ENCODE results near the gene SDK2.

SDK2 gene

DNA sequence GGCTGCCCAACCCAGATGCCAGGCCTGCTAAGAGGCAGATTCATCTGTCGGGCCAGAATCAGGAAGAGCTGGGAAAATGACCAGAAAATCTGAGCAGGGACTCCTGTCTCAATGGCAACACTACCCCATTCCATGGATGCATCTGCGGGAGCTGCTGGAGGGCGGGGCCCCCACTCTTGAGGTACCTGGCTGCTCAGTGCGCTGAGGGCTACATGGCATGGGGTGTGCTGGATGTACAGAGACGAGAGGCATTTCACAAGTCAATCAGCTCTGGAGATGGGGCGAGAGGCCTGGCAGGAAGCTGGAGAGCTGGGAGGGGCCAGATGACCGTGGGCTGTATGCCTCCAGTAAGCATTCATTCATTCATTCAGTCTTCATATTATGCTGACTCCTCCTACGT, 6.4 kb downstream of the SDK2 start:
- peaks cover 14% of the 10 kb centered on the region for H3K27me3 ChIP-seq (ENCODE audit: low read depth)
- in situ Hi-C loops (cut with MboI; ENCODE audit: low sequenced_read_pairs) = no loop called here
- DNase-seq (ENCODE audit: low spot score in 2 of 2) = no peak

DNA sequence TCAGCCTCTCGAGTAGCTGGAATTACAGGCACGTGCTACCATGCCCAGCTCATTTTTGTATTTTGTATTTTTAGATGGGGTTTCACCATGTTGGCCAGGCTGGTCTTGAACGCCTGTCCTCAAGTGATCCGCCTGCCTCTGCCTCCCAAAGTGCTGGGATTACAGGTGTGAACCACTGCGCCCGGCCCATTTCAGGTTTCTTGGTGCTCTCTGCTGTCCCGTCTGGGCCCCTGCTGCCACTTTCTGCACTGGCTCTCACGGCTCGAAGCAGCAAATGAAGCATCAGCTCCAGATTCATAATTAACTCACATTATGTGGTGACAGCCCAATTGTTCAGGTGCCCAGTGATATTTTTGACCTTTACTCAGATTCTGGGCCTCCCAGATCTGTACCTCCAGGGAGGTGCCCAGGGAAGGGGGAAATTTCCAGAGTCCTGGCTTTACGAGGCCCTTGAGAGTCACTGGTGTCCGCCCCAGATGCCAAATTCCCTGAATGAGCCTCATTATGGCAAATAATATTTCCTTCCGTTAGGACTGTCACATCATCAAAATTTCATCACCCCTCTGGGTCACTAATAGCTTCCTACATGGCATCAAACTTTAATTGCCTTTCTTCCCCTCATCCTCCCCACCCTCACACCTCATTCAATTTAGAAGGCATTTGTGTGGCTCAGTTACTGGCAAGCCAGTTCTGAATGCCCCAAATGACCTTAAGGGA, 9.0 kb downstream of the SDK2 start:
- no peak overlapping the region for H3K4me3 ChIP-seq
- in situ Hi-C loops (cut with MboI; ENCODE audit: low sequenced_read_pairs) = no loop called here
- no peaks in the 10 kb centered on the region for H3K36me3 ChIP-seq (replicated peaks)
- H3K9me3 ChIP-seq = no peaks in the 10 kb centered on the region
- no peaks in the 10 kb centered on the region for H3K27me3 ChIP-seq (ENCODE audit: low read depth)
- DNase-seq (ENCODE audit: low spot score in 2 of 2) = no peak
- no peaks in the 10 kb centered on the region for H3K4me1 ChIP-seq

More for the DNA sequence above, 6.4 kb downstream of the SDK2 start:
- no peak overlapping the region for H3K4me3 ChIP-seq
- no peaks in the 10 kb centered on the region for H3K4me1 ChIP-seq
- no peaks in the 10 kb centered on the region for H3K9me3 ChIP-seq
- H3K36me3 ChIP-seq (replicated peaks) = no peaks in the 10 kb centered on the region

- in situ Hi-C loops (cut with MboI; ENCODE audit: low sequenced_read_pairs) = no loop called here
- no peak for DNase-seq (ENCODE audit: low spot score in 2 of 2)
- Histone ChIP-seq H3K36me3 (replicated peaks) (no peaks in the 10 kb centered on the region), H3K4me3 (no peak overlapping the region), H3K9me3 (no peaks in the 10 kb centered on the region), H3K4me1 (no peaks in the 10 kb centered on the region), H3K27me3 (ENCODE audit: low read depth) (no peaks in the 10 kb centered on the region)
These were observed 9.6 kb downstream of the SDK2 start for GRCh38 chr17:73634629-73635028.

GRCh38 chr17:73633736-73634135, 10.5 kb downstream of the SDK2 start:
- in situ Hi-C loops (cut with MboI; ENCODE audit: low sequenced_read_pairs) = no loop called here

DNA sequence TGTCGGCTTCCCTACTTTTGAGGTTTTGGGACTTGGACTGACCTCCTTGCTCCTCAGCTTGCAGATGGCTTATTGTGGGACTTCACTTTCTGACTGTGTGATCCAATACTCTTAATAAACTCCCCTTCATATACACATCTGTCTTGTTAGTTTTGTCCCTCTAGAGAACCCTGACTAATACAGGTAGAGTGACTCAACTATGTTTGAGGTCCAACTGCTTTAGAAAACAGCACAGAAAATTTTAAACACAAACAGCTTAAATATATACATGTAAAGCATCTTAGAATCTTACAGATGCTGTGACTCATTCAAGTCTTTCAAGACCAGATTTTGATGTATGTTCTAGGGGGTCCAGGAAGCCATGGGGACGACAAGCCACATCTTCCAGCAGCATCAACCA, 11.7 kb downstream of the SDK2 start:
- no peaks in the 10 kb centered on the region for H3K27me3 ChIP-seq (ENCODE audit: low read depth)
- in situ Hi-C loops (cut with MboI; ENCODE audit: low sequenced_read_pairs) = no loop called here

More at GRCh38 chr17:73633736-73634135, 10.5 kb downstream of the SDK2 start:
- Histone ChIP-seq H3K36me3 (replicated peaks) (no peaks in the 10 kb centered on the region), H3K27me3 (ENCODE audit: low read depth) (no peaks in the 10 kb centered on the region), H3K4me3 (no peak overlapping the region), H3K9me3 (no peaks in the 10 kb centered on the region), H3K4me1 (no peaks in the 10 kb centered on the region)
- no peak for DNase-seq (ENCODE audit: low spot score in 2 of 2)

GRCh38 chr17:73630965-73631595, 13.2 kb downstream of the SDK2 start:
- no peaks in the 10 kb centered on the region for H3K27me3 ChIP-seq (ENCODE audit: low read depth)
- no peaks in the 10 kb centered on the region for H3K36me3 ChIP-seq (replicated peaks)
- H3K4me3 ChIP-seq = no peak overlapping the region
- in situ Hi-C loops (cut with MboI; ENCODE audit: low sequenced_read_pairs) = no loop called here
- H3K9me3 ChIP-seq = no peaks in the 10 kb centered on the region
- no peak for DNase-seq (ENCODE audit: low spot score in 2 of 2)
- H3K4me1 ChIP-seq = no peaks in the 10 kb centered on the region

More for the DNA sequence above, 11.7 kb downstream of the SDK2 start:
- H3K4me3 ChIP-seq = no peak overlapping the region
- no peaks in the 10 kb centered on the region for H3K4me1 ChIP-seq
- DNase-seq (ENCODE audit: low spot score in 2 of 2) = no peak
- no peaks in the 10 kb centered on the region for H3K36me3 ChIP-seq (replicated peaks)
- H3K9me3 ChIP-seq = no peaks in the 10 kb centered on the region

DNA sequence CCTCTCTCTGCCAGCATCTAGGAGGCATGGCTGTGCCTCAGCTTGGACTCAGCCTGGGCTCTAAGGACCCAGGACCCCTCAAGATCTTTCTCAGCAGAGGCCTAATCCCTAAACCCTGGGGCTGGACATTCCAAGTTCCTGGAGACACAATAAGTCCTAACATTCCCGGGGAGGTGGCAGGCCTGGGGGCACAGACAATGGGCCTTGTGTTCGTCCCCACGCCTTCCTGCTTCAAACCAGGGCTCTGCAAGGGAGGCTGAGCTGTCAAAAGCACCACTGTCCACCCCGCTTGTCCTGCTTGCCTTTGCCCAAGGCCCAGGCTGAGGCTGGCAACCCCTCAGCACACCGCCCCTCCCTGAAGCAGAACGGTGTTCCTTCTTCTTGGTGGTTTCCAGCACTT, 13.7 kb downstream of the SDK2 start:
- Histone ChIP-seq H3K27me3 (ENCODE audit: low read depth) (no peaks in the 10 kb centered on the region), H3K9me3 (no peaks in the 10 kb centered on the region), H3K36me3 (replicated peaks) (no peaks in the 10 kb centered on the region), H3K4me3 (no peak overlapping the region), H3K4me1 (no peaks in the 10 kb centered on the region)
- in situ Hi-C loops (cut with MboI; ENCODE audit: low sequenced_read_pairs) = no loop called here
- no peak for DNase-seq (ENCODE audit: low spot score in 2 of 2)

DNA sequence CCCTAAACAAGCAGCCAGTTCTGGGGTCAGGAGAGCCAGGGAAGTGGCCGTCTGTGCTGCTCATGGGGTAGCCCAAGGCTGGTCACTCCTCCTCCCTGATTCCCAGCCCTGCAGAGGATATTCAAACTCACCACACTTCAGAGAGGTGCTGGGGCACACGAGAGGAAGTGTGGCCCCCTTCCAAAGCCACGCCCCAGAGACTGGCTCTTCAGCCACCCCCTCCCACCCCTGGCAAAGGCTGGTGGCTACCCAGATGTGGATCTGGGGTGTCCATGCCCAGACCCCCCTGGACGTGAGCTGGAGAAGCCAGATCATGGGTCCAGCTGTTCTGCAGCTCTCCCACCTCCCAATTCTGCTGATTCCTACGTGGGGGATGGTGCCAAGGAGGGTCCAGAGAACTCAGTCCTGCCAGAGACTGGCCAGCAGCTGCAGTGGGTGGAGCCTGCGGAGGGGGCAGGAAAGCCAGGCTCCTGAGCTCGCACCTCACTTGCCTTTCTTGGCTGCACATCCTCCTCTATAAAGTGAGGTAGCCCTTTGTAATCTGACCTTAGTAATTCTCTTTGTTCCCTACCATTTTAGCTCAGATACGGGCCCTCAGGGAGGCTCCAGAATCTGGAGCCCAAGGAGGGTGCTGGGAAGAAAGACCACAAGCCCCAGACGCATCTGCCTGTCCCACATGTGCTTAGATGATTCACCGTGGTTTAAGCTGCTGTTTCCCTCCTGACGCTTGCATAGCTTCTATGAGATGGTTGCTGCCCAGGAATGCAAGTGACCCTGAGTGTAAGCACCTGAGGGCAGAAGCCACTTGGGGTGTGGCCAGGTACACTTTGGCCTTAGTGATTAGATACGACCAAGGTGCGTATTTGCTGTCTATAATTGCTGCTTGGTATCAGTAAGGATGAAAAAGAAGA, 15.3 kb downstream of the SDK2 start:
- DNase-seq (ENCODE audit: low spot score in 2 of 2) = no peak
- Histone ChIP-seq H3K9me3 (no peaks in the 10 kb centered on the region), H3K4me1 (no peaks in the 10 kb centered on the region), H3K36me3 (replicated peaks) (no peaks in the 10 kb centered on the region), H3K27me3 (ENCODE audit: low read depth) (no peaks in the 10 kb centered on the region), H3K4me3 (no peak overlapping the region)
- in situ Hi-C loops (cut with MboI; ENCODE audit: low sequenced_read_pairs) = no loop called here

GRCh38 chr17:73625991-73626673, 18.1 kb downstream of the SDK2 start:
- Histone ChIP-seq H3K4me3 (no peak overlapping the region), H3K27me3 (ENCODE audit: low read depth) (no peaks in the 10 kb centered on the region), H3K9me3 (no peaks in the 10 kb centered on the region), H3K36me3 (replicated peaks) (no peaks in the 10 kb centered on the region), H3K4me1 (no peaks in the 10 kb centered on the region)
- no peak for DNase-seq (ENCODE audit: low spot score in 2 of 2)
- in situ Hi-C loops (cut with MboI; ENCODE audit: low sequenced_read_pairs) = no loop called here

- H3K9me3 ChIP-seq = no peaks in the 10 kb centered on the region
- no peaks in the 10 kb centered on the region for H3K36me3 ChIP-seq (replicated peaks)
- no peak overlapping the region for H3K4me3 ChIP-seq
- no peaks in the 10 kb centered on the region for H3K4me1 ChIP-seq
- H3K27me3 ChIP-seq (ENCODE audit: low read depth) = no peaks in the 10 kb centered on the region
- DNase-seq (ENCODE audit: low spot score in 2 of 2) = no peak
- in situ Hi-C loops (cut with MboI; ENCODE audit: low sequenced_read_pairs) = no loop called here
These were observed 19.2 kb downstream of the SDK2 start for GRCh38 chr17:73625006-73625405.

GRCh38 chr17:73624496-73624988, 19.7 kb downstream of the SDK2 start:
- H3K4me1 ChIP-seq = no peaks in the 10 kb centered on the region
- in situ Hi-C loops (cut with MboI; ENCODE audit: low sequenced_read_pairs) = no loop called here
- H3K4me3 ChIP-seq = no peak overlapping the region
- no peaks in the 10 kb centered on the region for H3K27me3 ChIP-seq (ENCODE audit: low read depth)
- H3K36me3 ChIP-seq (replicated peaks) = no peaks in the 10 kb centered on the region
- H3K9me3 ChIP-seq = no peaks in the 10 kb centered on the region
- DNase-seq (ENCODE audit: low spot score in 2 of 2) = no peak

- H3K36me3 ChIP-seq (replicated peaks) = no peaks in the 10 kb centered on the region
- H3K4me1 ChIP-seq = no peaks in the 10 kb centered on the region
- no peaks in the 10 kb centered on the region for H3K27me3 ChIP-seq (ENCODE audit: low read depth)
- H3K9me3 ChIP-seq = no peaks in the 10 kb centered on the region
- DNase-seq (ENCODE audit: low spot score in 2 of 2) = no peak
- no peak overlapping the region for H3K4me3 ChIP-seq
- in situ Hi-C loops (cut with MboI; ENCODE audit: low sequenced_read_pairs) = no loop called here
These were observed 20.4 kb downstream of the SDK2 start for GRCh38 chr17:73623818-73624217.

DNA sequence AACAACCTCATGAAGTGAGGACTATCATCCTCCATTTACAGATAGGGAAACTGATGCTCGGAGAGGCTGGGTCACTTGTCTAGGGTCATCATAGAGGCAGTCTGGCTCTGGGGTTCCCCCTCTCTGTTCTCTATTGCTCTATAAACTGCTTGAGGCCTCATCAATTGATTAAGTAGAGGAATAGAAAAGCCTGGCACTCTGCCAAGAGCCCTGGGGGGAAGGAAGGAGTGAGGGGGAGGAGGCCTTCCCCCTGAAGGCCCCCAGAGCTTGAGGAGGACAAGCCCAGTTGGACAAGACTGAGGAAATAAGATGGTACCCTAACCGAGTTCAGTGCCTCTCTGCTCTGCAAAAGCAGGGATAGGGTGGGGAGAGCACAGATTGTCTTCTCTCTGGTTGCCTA, 21.0 kb downstream of the SDK2 start:
- H3K27me3 ChIP-seq (ENCODE audit: low read depth) = no peaks in the 10 kb centered on the region
- H3K36me3 ChIP-seq (replicated peaks) = no peaks in the 10 kb centered on the region
- H3K9me3 ChIP-seq = no peaks in the 10 kb centered on the region
- H3K4me1 ChIP-seq = no peaks in the 10 kb centered on the region
- no peak for DNase-seq (ENCODE audit: low spot score in 2 of 2)
- in situ Hi-C loops (cut with MboI; ENCODE audit: low sequenced_read_pairs) = no loop called here
- H3K4me3 ChIP-seq = no peak overlapping the region

Data from HAP-1 (cell line).